GM19468 (cell line): Measurements from ENCODE around the gene FASTKD2.
"Not testable (repeated sequence)": the region's sequence is repeated elsewhere in the genome, so short reads cannot be mapped to it uniquely, and the experiment has no call there.

Experiments used
- ATAC-seq: cut with Tn5 transposase; IDR thresholded peaks from one replicate; pipeline ENCODE4 v1.9.1; 2021; ENCODE audit warnings: mild to moderate bottlenecking, moderate library complexity, moderate number of reproducible peaks; ENCODE audit not compliant: unreplicated experiment; ENCODE audit errors: extremely low read depth

FASTKD2 gene

DNA sequence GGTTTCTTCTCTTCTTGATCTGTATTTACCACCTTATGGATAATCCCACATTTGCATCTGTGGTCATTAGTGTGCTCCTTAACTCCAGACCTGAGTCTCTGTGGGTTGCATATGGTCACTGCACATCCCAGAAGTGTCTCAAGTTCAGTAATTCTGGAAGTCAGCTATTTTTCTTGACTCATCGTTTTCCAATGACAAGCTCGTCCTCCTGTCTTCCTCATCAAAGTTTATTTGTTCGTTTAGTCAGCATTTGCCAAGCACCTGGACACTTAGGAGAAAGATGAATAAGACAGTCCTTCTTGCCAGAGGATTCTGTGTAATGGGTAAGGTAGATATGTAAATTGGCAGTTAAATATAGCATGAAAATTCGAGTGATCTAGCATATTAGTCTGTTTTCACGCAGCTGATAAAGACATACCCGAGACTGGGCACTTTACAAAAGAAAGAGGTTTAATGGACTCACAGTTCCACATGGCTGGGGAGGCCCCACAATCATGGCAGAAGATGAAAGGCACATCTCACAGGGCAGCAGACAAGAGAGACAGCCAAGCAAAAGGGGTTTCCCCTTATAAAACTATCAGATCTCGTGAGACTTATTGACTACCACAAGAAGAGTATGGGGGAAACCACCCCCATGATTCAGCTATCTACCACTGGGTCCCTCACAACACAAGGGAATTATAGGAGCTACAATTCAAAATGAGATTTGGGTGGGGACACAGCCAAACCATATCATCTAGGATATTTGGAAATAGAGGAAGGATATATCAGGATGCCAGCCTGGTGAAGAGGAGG lies 19.4 kb downstream of the FASTKD2 start:
- ATAC-seq, result no peak

DNA sequence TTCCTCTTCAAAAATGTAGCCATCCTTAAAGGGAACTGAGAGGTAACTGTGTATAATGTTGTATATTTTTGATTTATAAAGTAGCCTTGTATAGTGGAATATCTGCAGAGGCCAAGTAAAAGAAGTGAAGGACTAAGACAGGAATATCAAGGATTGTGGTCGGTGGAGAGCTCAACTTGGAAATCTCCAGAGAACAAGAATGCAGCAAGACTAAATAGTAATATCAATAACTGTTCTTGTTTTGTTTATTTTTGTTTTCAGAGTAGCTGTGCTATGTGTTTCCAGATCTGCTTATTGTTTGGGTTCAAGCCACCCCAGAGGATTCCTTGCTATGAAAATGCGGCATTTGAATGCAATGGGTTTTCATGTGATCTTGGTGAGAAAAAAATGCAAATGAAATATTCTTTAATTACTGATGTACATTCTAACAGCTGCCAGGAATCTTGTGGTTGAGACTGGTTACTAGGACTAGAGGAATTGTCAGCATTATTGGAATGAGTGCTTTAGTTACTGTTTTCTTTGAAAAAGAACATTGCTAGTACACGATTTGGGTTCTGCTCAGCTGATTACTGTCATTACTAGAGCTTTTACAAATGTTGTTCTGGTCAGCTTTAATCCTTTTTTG lies 25.0 kb downstream of the FASTKD2 start:
- ATAC-seq, result no peak

- no peak for ATAC-seq
Measured at GRCh38 chr2:206792645-206793044, 27.2 kb downstream of the FASTKD2 start.

DNA sequence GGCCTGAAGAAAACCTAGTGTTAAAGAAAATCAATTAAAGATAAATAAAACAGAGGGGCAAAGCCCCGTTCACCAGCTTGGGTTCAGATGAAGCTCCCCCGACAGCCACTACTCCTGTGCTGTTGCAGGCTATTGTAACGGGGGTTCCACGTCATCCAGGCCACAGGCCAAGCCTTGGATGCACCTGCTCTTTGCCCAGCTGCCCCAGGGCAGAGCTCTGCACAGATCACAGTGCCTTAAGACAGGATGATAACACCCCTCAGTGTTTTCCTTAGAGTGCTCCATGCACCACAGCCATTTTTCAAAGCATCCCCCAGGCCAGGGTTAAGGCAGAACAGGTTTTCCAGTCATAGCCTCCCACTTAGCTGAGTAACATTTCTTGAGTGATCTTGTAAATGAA lies 32.0 kb downstream of the FASTKD2 start:
- no peak for ATAC-seq

DNA sequence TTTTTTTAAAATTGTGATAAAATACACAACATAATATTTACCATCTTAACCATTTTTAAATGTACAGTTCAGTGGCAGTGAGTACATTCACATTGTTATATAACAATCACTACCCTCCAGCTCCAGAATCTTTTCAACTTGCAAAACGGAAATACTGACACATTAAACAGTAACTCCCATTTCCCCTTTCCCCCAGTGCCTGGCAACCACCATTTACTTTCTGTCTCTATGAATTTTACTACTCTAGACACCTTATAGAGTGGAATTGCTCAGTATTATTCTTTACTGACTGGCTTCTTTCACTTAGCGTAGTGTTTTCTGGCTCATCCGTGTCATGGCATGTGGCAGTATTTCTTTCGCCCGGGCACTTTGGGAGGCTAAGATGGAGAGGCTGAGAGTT lies 32.6 kb downstream of the FASTKD2 start:
- ATAC-seq, result peak; percentile 48

DNA sequence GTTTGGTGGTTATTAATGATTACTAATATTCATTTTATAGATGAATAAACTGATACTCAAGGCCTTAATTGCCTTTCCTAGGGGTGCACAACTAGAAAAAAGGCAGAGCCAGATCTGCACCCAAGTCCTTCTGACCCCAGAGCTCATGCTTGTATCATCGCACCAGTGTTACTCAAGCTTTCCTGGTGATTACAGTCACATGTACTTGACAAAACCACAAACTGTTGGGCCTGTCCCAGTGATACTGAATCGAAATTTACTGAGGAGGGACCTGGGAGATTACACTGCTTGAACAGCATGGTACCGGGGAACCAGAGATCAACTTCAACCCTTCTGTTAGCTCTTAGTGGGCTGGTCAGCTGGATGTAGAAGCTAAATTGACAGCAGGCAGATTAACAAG lies 33.7 kb downstream of the FASTKD2 start:
- ATAC-seq, result no peak

DNA sequence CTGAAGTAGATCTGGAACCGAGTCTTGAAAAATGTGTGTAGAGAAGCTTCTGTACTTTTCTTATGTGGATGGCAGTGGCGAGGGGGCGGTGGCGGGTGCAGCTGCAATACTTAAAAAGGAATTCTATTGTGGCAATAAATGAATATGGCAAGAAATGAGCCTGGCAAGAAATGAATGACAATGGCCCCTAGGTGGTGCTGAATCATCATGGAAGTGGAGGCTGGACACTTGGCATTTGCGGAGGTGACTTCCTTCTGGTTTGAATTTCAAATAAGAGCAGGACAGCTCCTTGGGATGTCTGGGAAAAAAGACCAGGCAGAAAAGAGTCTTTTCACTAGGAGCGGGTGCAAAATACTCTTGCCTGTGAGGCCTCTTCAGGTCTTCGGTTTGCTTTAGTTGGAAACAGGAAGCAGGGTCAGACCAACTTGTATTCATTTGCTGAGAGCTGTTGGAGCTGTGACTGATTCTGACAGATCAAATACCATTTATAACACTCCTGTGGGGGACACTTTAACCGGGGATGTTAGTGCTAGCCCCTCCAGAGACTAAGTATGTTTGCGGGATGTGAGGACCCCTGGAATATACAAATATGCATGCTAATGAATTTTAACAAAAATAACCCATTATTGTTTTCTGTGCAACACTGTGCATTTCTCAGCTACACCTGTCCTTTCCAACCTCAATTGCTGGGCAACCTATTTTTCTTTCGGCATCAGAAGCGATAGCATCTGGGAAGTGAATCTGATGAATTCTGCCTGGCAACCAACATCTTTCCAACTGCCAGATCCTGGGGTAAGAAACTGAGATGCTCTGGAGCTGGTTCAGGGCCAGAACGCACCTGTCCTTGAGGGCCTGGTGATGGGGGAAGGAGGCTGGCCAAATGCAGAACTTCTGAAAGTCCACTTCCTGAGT lies 35.4 kb downstream of the FASTKD2 start:
- no peak for ATAC-seq

GRCh38 chr2:206801418-206802189 lies 36.2 kb downstream of the FASTKD2 start:
- ATAC-seq, result no peak

DNA sequence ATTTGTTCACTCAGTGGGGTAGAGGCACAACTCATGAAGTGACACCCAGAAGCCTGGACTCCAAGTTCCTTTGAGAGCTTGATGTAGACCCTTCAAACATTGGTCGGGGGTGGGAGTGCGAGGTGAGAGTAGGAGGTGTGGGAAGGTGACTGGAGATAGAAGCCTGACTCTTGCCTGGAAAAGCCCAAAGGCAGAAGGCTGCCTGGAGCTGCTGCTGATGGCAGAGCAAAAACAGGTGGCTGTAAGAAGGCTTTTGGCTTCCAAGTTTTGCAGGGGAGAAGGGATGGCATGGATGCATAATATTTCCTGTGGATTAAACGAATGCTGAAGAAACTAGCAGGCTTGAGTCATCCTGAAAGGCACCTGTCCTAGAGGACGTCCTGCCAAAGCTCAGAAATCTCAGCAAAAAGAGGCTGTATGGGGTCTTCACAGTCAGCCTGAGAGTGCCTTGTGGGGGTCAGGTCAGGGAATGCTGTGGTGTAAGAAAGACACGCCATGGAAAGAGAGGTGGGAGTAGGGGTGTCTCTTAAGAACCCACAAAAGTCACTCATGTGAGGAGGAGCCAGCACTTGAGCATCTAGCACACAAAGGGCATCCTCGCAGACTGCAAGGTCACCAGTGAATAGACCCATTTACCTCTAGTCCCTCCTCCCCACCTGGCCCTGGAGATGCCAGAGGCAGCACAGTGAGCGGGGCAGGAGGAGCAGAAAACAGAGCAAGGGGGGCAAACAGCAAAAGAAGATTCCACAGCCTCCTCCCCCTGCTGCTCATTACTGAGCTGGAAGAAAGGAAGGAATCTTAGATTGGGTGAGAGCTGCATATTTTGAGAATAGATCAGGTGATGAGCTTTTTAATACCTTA lies 37.5 kb downstream of the FASTKD2 start:
- ATAC-seq, result no peak

DNA sequence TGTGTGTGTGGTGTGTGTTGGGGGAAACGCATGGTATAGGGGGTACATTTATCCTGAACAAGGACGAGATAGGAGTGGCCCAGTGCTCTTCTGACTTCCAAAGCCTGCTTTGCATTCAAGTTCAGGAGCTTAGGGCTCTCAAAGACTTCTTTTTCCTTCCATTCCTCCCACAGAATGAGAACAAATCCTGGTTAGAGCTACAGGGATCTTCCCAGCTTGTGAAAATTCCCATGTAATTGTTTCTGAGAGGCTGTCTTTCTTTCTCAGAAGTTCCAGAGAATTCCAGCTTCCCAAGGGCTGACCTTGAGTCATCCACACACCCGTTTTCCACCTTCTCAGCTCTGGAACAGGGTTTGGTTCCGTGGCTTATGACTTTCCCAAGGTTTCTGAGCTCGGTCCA lies 38.9 kb downstream of the FASTKD2 start:
- ATAC-seq, result no peak

DNA sequence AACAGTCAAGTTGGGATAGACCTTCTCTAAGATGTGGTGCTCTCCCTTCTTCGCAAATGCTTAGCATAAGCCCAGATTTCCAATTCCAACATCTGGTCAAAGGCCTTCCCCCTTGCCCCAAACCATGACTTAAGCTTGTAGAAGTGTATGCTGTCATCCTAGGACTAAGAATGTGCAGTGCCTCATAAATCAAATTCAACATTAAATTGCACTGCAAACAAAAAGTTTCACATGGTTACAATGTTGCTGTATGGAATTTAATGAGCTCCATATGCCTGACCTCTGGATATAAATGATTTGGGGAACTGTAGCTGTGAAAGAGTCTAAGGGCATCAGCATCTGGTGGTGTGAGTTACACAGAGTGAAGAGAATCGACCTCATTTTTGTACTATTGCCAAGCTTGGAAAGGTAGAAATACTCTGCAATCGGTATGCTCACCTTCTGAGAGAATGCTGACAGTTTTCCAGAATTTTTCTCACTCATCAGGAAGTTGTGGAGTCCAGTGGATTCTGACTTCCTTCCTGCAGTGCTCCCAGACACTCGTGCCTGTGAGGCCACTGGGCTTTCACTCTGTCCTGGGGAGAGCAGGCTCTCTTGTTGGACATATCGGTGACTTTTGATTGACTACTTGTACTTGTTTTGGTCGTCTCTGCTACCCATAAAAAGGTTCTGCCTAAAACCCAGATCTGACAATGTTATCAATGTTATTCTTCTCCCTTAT lies 40.6 kb downstream of the FASTKD2 start:
- no peak for ATAC-seq

DNA sequence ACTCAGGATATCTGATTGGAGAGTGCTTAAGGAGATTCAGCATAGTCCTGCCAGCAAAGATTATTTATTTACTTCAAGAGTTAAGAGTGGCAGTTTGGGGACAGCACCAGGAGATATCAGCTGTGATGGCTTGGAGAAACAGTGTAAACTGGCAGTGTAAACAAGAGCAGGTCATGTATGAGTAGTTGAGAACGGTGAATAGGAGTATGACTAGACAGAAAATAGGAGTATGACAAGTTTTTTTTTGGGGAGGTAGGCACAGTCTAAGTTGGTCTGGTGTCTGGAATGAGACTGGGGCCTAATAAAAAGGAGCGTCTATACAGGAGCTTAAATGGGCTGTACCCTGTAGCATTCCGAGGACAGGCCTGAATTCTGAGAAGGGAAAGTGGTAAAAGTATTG lies 42.2 kb downstream of the FASTKD2 start:
- ATAC-seq, result not testable (repeated sequence)

- not testable (repeated sequence) for ATAC-seq
Measured at GRCh38 chr2:206812471-206812870, 47.1 kb downstream of the FASTKD2 start.

DNA sequence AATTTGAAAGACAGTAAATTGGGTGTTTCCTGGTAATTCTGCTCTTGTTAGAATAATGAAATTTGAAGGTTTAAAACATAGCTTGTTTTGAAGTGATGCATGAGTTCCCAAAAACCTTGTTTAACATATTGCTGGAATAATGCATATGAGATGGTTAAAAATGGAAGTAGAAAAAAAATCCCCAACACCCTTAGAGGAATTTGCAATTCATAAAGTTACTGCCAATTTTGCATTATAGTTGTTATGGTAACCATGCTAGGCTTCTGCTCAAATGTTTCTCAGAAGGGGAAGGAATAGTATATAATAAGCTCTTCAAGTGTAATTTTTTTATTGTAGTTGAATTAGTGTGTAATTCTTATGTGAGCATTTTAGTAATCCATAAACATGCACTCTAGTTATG lies 49.1 kb downstream of the FASTKD2 start:
- no peak for ATAC-seq

GRCh38 chr2:206820807-206821206 lies 55.4 kb downstream of the FASTKD2 start:
- no peak for ATAC-seq

DNA sequence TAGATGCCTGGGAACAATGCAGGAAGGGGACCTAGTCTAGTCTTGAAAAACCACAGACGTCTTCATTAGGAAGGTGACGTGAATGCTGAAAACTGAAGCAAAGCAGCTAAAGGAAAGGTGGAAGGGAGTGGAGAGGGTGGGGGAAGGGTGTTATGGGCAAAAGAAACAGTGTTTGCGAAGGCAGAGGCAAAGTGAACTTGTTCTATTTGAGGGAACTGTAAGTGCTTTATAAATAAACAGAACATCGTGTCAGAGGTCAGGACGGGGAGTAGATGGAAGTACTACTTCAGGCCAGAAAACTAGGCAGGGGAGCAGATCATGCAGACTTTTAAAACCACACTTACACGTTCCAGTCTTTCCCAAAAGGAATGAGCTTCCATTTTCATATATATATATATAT lies 57.8 kb downstream of the FASTKD2 start:
- ATAC-seq, result no peak

GRCh38 chr2:206824087-206824618 lies 58.7 kb downstream of the FASTKD2 start:
- ATAC-seq, result no peak

GRCh38 chr2:206824993-206825392 lies 59.6 kb downstream of the FASTKD2 start:
- no peak for ATAC-seq
